CD4-positive, alpha-beta T cell treated with Interleukin-6 for 4 hours (primary cell): ENCODE results near the gene MRRF.
"Not testable (repeated sequence)": the region's sequence is repeated elsewhere in the genome, so short reads cannot be mapped to it uniquely, and the experiment has no call there.

Experiments used
- DNase-seq: peaks from one replicate; pipeline ENCODE4 v3.0.0-alpha.2; 2020; ENCODE audit warnings: mixed read lengths

The MRRF gene

DNA sequence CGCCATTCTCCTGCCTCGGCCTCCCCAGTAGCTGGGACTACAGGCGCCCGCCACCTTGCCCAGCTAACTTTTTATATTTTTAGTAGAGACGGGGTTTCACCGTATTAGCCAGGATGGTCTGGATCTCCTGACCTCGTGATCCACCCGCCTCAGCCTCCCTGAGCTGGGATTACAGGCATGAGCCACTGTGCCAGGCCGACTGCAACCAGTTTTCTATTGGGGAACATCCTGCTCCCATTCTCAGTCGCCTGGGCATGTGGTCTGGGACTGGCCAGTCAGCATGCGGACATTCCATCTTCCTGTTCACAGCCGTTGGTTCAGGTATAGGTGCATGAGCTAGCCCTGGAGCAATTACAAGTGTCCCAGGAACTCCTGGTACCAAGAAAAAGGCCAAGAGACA, 98.4 kb downstream of the MRRF start:
- DNase-seq = not testable (repeated sequence)

DNA sequence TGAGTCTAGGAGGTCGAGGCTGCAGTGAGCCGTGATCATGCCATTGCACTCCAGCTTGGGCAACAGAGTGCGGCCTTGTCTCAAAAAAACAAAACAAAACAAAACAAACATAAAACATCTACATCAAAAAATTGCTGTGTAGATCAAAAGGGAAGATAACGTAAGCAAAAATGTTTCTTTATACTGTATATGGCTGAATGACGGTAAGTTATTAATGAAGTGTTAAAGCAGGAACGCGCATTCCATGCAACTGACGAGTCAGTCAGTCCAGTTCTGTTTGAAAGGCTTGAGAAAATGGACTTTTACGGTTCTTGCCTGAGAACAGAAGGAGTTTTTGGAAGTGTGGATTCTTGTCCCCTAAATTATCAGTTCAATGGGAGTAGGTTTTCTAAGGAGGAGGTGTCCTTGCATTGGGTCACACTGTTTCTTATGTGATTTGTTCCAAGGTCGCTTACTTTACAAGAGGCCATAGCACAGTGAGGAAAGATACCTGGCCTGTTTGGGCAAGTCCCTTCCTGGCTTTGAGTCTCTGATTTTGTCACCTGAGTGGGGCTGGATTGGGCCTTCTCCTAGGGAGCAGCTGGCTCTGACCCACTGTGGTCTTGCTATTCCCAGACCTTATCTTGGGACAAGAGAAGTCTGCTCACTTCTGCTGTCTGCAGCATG, 99.6 kb downstream of the MRRF start:
- no peak for DNase-seq

DNA sequence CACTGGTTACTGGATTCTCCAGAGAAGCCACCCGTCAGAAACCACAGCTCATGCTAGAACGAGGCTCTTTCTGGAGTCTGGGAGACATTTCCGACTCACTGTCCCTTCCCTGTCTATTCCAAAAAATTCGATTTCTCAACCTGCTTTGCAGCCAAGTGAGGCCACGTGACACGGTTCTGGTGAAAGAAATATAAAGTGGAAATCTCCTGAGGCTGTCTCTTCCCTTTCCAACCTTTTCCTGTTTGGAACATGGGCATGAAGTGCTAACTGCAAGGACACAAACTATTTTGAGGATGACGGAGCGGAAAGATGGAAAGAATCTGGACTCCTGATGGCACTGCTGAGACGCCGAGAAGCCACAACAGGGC, 100.1 kb downstream of the MRRF start:
- no peak for DNase-seq

DNA sequence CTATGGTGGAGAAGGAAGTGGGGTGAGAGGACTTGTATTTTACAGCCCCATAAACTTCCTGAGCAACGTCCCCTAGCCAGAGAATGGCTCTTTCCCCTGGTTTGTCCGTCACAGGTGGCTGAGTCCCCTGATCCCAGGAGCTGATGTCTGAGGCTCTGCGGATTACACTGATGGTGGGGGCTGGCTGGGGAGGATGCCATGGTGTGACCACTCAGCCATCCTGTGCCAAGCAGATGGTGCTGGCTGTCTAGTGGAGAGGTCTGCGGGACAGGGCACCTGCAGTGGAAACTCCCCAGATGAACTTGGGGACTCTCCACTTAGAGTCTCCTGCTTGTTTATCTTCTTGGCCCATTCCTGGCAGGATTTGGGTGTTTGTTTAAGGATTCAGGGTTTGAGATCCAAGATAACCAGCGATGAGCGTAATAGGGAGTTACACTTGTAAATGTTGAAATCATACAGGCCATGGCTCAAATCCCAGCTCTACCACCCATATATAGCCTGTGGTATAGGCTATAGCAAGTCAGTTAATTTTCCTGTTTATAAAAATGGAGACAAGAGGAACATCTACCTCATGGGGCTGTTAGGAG, 101.5 kb downstream of the MRRF start:
- DNase-seq = no peak

DNA sequence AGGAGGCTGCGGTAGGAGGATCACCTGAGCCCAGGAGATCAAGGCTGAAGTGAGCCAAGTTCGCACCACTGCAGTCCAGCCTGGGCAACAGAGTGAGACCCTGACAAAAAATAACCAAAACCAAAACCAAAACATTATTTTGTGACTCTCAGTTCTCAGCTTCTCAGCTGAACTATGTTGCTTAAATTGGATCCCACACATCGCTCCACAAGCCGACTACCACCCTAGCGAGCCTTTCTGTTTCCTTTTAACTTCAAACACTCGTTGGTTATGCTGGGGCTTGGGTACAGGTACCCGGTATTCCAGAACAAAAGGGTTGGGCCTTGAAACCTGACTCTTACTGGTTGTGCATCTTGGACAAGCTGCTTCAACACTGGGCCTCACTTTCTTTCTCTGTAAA, 102.4 kb downstream of the MRRF start:
- no peak for DNase-seq

DNA sequence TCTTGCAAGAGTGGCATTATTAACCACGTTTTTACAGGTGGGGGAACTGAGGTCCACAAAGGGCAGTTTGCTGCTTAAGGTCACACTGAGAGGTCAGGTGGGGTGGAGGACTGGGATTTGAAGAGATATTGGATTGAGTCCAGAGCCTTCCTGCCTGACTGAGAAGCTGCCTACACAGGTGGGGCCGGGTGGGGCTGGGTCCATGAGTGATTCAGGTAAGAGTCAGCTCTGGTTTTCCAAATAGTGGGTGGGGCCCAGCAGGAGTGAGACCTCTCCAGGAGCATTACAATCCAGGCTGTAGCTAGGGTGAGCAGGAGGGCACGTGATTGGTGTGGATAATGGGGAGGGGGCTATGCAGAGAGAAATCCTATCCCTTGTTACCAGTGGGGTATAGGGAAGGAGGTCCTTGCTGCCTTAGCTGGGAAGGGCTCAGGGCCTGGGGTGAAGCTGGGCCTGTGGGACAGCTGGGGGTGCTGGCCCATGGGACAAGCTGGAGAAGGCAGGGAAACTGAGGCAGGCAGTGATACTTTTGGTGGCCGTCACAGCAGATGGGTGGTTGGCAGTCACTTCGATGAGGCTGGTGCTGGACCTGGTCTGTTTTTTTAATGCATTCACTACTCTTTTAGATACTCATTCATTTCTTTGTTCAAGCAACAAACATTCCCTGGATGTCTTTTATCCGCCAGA, 103.2 kb downstream of the MRRF start:
- no peak for DNase-seq

DNA sequence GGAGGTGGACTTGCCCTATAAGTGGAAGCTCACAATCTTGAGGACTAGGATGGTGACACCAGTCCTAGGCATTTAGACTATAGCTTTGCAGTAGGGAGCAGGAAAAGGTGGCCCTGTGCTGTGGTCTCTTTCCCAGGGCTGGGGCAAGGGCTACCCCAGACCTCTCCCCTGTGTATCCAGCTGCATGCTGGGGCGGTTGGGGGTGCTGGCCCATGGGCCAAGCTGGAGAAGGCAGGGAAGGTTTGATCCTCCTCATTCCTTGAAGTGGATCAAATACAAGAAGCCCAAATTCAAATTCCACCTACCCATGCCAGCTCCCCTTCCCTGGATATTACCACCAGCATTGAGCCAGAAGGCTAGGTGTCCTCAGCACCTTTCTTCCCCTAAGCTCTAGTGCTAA, 104.0 kb downstream of the MRRF start:
- no peak for DNase-seq

DNA sequence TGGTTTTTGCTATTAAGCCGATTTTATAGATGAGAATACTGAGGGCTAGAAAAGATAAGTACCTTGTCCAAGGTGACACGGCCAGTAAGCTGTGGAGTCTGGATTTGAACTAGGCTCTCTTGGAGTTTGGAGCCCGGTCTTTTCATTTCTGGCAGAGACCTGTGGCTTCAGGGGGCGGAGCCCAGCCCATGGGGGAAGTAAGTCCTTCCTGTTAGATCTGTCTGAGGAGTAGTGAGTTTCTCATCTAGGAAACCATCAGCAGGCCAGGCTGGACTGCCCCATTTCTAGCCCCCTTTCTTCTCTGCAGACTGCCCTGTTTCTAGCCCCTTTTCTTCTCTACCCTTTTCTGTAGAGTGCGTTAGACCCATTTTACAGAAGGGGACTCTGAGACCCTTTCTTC, 105.6 kb downstream of the MRRF start:
- DNase-seq = no peak

DNA sequence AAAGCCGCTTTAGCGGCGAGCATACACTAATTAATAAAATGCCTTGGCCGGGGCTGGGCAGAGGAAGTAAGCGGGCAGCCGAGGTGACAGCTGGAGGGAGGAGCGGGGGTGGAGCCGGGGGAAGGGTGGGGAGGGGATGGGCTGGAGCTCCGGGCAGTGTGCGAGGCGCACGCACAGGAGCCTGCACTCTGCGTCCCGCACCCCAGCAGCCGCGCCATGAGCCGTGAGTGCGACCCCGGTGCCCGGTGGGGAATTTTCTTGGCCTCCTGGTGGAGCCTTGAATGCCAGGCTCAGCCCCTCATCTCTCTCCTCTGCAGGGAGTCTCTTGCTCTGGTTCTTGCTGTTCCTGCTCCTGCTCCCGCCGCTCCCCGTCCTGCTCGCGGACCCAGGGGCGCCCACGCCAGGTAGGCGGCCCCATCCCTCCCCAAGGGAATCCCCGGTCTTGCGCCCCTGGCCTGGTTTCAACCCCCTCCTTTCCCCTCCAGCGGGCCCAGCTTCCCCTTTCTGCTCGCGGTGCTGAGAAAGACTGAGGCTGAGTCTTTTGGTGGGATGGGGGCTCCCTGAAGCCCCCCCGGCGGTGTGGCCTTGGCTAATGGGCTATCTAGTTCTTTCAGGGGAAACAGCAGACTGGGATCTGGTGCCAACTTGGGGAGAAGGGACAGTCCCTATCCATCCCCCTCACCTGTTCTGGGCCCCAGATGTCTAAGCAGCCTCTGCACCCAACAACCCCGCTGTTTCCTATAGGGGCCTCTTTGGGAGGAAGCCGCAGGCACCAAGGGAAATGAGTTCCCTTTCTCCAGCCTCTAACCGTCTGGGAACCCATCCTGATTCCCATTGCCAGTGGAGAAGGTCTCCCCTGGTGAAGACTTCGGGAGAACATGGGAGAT, 106.4 kb downstream of the MRRF start, which contains the start of gene PTGS1:
TSS of gene PTGS1 (plus strand) at position 156 of the 887 bp plus-strand sequence. CDS start at position 217, 61 bp downstream.
- peak; percentile 17 for DNase-seq

DNA sequence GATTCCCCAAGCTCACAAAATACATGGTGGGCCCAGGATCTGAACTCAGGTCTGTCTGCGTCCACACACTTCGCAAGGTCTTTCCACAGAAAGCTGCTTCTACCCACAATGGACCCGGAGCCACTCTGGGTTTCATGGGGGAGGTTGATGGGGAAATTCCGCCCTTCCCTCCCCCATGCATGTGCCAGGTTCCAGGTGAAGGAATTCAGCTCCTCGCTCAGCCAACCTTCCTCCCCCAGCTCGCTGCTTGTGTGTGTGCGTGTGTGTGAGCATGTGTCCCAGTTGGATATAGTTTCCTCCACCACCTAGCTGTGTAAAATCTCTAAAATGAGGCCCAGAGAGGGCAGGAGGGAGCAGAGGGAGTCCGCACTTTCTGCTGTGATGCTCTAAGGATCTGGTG, 107.2 kb downstream of the MRRF start:
- DNase-seq = no peak

DNA sequence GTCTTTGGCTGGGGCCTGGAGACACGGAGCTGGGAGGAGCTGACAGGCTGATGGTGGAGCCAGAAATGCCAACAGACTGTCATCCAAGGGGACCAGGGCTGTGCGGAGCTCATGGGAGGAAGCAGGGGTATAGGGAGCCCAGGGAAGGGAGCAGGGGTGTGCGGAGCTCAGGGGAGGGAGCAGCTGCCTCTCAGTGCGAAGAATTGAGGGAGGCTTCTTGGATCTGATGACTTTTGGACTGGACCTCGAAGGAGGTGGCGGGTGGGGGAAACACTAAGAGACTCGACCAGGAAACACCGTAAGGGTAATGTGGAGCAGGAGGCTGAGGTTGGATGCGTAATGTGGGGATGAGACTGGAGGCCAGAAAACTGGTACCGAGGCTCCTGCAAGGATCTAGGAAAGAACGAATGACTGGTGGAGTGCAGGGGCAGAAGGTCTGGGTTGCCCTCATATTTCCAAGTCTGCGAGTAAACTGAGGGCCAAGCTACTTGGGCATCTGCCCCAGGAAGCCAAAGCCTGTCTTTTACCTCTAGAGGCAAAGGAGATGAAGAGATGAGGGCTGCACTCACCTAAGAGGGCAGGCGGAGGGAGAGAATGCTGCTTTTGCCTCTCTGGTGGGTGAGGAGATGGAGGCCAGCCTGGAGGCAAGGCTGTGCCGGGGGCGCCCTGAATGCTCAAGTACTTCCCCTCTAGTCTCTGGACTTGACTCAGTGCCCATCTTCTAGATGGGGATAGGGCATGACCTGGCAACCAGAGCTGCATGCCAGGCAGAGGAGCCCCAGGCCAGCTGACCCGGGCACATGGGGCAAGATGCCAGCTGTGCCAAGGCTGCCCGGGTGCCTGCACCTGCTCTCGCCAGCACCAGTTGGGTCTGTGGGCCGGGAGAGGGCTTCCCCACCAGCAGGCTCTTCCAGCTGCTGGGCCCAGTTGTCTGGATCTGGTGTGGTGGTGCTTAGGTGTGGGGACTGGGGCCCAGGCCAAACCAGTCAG, 108.5 kb downstream of the MRRF start:
- no peak for DNase-seq

DNA sequence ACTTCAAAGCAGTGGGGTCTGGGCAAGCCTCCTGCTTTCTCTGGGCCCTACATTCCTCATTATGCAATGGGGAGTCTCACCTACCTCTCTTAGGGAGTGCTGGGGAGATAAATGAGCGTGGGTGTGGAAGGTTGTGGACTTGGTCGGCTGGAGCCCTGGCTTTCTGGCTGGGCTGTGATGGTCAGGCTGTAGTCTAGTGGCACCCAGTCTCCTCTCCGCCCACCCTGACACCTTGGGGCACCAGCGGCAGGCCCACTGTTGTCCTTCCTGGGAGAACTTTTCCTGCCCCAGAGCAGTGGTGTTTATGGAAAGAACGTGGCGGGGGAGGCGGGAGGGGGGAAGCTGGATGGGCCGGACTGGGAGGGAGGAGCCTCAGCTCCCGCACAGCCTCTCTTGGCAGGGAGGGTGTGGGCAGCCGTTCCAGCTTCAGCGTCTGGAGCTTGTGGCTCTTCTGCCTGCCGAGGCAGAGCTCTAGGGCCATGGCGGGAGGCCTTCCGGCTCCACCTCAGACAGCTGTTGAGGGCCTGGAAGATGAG, 110.3 kb downstream of the MRRF start:
- no peak for DNase-seq

DNA sequence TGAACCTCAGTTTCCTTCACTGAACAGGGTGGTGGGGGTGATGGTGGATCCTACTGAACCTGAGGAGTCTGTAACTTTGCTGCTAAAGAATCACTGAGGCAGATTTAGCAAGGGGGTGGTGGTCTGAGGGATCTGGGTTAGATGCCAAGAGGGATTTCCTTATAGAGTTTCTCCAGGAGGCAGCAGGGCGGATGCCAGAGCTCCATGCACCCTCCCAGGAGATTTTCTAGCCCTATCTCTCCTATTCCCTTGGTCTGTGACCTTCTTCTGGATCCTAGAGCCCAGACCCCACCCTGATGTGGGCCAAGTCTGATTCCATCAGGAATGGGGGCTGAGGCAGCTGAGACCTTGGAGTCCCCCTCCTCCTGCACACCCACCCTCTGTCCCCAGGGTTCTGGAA, 112.1 kb downstream of the MRRF start:
- no peak for DNase-seq

DNA sequence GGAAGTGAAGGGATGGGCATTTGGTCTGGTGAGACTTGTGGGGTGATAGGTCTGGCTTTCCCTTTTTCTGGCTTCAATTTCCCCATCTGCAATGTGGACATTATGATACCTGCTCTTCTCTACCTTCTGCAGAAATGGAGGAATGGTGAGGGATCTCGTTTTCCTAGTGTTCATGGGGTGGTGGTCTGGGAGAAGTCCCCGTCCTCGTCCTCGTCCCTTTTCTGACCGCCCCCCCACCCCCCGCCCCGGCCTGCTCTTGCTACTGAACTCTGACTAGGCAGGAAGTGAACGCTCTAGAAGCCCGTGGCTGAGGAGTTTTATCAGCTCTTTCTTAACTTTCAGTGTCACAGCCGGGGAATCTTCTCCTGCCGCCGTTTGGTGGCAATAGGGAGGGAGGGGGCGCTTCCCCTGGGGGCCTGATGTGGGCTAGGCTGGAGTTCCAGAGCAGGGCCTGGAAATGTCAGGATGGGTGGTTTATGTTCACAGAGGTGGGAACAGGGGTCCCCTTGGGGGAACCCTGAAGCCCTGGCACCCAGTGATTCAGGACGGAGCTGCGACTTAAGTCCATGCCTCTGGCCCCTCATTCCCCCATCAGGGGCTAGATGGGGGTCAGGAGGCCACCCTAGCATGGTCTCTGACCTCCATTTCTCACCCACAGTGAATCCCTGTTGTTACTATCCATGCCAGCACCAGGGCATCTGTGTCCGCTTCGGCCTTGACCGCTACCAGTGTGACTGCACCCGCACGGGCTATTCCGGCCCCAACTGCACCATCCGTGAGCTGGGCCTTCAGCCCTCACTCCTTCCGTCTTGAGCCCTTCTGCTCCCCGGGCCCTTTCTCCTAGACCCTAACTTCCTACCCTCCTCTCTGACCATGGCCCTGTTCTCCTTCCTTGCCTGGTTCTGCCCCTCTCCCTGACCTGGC, 112.8 kb downstream of the MRRF start:
- no peak for DNase-seq

DNA sequence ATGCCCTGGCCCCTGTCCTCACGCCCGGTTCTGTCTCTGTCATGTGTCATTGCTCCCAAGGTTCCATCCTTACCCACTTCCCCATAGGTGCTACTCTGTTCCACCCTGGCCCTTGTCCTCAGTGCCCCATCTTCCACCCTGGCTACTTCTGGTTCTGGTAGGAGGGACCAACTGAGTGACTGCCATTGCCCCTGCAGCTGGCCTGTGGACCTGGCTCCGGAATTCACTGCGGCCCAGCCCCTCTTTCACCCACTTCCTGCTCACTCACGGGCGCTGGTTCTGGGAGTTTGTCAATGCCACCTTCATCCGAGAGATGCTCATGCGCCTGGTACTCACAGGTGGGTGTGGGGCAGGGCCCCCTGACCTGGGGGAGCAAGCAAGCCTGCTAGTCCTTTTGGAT, 113.6 kb downstream of the MRRF start:
- DNase-seq = no peak

DNA sequence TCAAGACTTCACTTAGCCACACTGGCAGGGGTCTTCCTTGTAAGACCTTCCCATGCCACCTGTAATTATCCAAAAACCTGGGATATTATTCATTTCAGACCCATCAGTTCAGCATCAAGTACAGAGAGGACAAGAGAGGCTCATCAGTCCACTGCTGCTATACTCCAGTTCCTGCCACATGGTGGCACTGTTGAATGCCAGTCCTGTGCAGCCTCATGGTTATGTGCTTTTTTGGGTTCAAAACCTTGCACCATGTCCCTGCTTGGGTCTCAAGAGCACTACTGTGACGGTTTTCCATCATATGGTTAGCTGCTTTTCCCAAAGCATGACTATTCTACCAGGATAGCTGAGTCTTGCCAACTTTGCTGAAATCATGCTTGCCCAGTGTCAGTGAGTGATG, 114.7 kb downstream of the MRRF start:
- no peak for DNase-seq

DNA sequence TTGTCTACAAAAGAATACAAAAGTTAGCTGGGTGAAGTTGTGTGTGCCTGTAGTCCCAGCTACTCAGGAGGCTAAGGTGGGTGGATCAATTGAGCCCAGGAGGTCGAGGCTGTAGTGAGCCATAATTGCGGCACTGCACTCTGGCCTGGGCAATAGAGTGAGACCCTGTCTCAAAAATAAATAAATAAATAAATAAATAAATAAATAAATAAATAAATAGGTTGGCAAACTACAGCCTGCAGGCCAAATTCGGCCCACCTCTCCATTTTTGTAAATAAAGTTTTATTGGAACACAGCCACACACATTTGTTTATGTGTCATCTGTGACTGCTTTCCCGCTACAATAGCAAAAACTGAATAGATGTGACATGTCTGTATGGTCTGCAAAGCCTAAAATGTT, 115.6 kb downstream of the MRRF start:
- no peak for DNase-seq
